GM21825 (cell line): ENCODE results near the gene CDK14.

Experiments used
- ATAC-seq: cut with Tn5 transposase; IDR thresholded peaks from one replicate; pipeline ENCODE4 v1.9.1; 2021; ENCODE audit warnings: mild to moderate bottlenecking, moderate library complexity; ENCODE audit not compliant: unreplicated experiment

CDK14 gene

GRCh38 chr7:90984692-90985091 is 388.6 kb downstream of the CDK14 start:
- ATAC-seq = no peak

GRCh38 chr7:90988516-90988915 is 392.4 kb downstream of the CDK14 start:
- no peak for ATAC-seq

GRCh38 chr7:90988996-90989765 is 393.1 kb downstream of the CDK14 start:
- ATAC-seq = no peak

- ATAC-seq = no peak
These were observed 398.0 kb downstream of the CDK14 start for GRCh38 chr7:90994121-90994520.

GRCh38 chr7:90994601-90995000 is 398.5 kb downstream of the CDK14 start:
- no peak for ATAC-seq

GRCh38 chr7:90995996-90996395 is 399.9 kb downstream of the CDK14 start:
- no peak for ATAC-seq

GRCh38 chr7:90999989-91000979 is 404.2 kb downstream of the CDK14 start:
- no peak for ATAC-seq

- no peak for ATAC-seq
These were observed 408.9 kb downstream of the CDK14 start for GRCh38 chr7:91005024-91005423.

GRCh38 chr7:91005841-91006240 is 409.7 kb downstream of the CDK14 start:
- ATAC-seq = no peak

- ATAC-seq = no peak
These were observed 411.2 kb downstream of the CDK14 start for GRCh38 chr7:91007371-91007770.

GRCh38 chr7:91013078-91013477 is 417.0 kb downstream of the CDK14 start:
- ATAC-seq = no peak

GRCh38 chr7:91019686-91020385 is 423.7 kb downstream of the CDK14 start:
- ATAC-seq = no peak

- no peak for ATAC-seq
These were observed 424.7 kb downstream of the CDK14 start for GRCh38 chr7:91020636-91021385.

GRCh38 chr7:91021956-91022355 is 425.8 kb downstream of the CDK14 start:
- ATAC-seq = no peak

GRCh38 chr7:91025906-91026390 is 429.8 kb downstream of the CDK14 start:
- no peak for ATAC-seq

GRCh38 chr7:91029688-91030087 is 433.6 kb downstream of the CDK14 start:
- ATAC-seq = no peak

GRCh38 chr7:91030680-91031380 is 434.7 kb downstream of the CDK14 start:
- ATAC-seq = no peak

GRCh38 chr7:91031757-91032156 is 435.6 kb downstream of the CDK14 start:
- no peak for ATAC-seq

GRCh38 chr7:91033574-91033973 is 437.5 kb downstream of the CDK14 start:
- no peak for ATAC-seq
